ENCODE measurements around the gene CNPY1. TPM values are rescaled to one million over a fixed set of nuclear protein-coding genes. Genes with fewer than 3 reads are reported as not detected.

Gene CNPY1
- total and polyA plus RNA-seq, 2 of the 8 experiments (the other 6 are each of a cell fraction or from before 2014, with no cell fraction given), result not detected

- TF ChIP-seq ATF2 (IDR thresholded peaks at IDR 0.05; ENCODE audit: low read length) (no peak), PHF8 (conservative IDR thresholded peaks at IDR 0.05; ENCODE audit: low read depth, low read length) (no peak), RNF2 (IDR thresholded peaks at IDR 0.05; ENCODE audit: borderline replicate concordance, low read depth, low read length, missing control alignments, poor library complexity, severe bottlenecking) (no peak)
Observed at GRCh38 chr7:155566011-155566836, 19.9 kb upstream of the CNPY1 start (continued).

All from H1 (cell line).